HEK293T (cell line): ENCODE results near the gene METTL26.

Source experiments
- CTCF ChIA-PET: fragments of 350-600 bp; formaldehyde crosslinking; extraction: SDS; loops from one replicate; lab custom pipeline; 2021; ENCODE audit warnings: antibody characterized with exemption, inconsistent platforms; lab: Yijun Ruan, JAX
- POLR2A ChIA-PET: fragments of 350-600 bp; formaldehyde crosslinking; extraction: SDS; loops from one replicate; lab custom pipeline; 2020; ENCODE audit warnings: antibody characterized with exemption, inconsistent platforms; lab: Yijun Ruan, JAX
- DNase-seq: peaks from one replicate; pipeline ENCODE4 v3.0.0; 2012; ENCODE audit warnings: mixed read lengths; ENCODE audit errors: extremely low spot score
- FOXK2 ChIP-seq: fragments of 450-650 bp; IDR thresholded peaks from 2 replicates; pipeline ENCODE4 v1.6.1; 2016; ENCODE audit warnings: mild to moderate bottlenecking
- ZNF384 ChIP-seq: fragments of 450-650 bp; IDR thresholded peaks from 2 replicates; pipeline ENCODE4 v1.6.1; 2016

Gene METTL26

DNA sequence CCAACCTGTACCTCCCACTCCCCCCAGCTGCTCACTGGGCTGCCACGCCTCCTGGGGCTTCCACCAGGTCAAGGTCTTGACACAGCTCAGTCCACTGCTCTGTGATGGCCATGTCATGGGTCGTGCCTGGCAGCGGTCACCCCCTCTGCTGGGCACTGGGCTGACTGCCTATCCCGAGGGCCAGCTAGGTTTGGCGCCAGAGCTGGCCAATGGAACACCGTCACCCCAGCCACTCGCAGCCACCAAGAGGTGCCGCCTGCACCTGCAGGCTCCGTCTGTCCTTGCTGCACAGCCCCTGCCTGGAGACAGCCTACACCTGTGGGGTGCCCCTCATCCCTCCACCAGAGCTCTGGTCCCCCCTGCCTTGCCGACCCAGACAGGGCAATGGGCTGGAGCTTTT, 50.8 kb downstream of the METTL26 start:
- TF ChIP-seq ZNF384 (no peak), FOXK2 (no peak)
- ChIA-PET CTCF (no interaction called here), POLR2A (interaction anchor here (1.0 to 1.7 kb wide), 3 partner anchors 8 to 59 kb away, joined by 3 to 4 read pairs (median 4); partner anchors contain the start of gene METTL26)
- DNase-seq = no peak
